OCI-LY7 (cell line): ENCODE data around the gene APLP1. TPM values are rescaled to one million over a fixed set of nuclear protein-coding genes. Genes with fewer than 3 reads are reported as not detected.

ENCODE experiments used
- BruUV-seq: library from RNA; stranded (reverse); fragments of 400-500 nt; replicated peaks from 2 replicates; lab custom pipeline; 2021; lab: Mats Ljungman, UMichigan
- CTCF ChIA-PET: fragments of 300-600 bp; sonication (Branson Sonifier 250); formaldehyde crosslinking; loops from one replicate; lab custom pipeline; 2022; ENCODE audit warnings: antibody characterized with exemption; ENCODE audit not compliant: unreplicated experiment; lab: Charles Lee
- POLR2A ChIA-PET: fragments of 300-600 bp; sonication (Branson Sonifier 250); formaldehyde crosslinking; loops from one replicate; lab custom pipeline; 2022; ENCODE audit warnings: antibody characterized with exemption; lab: Charles Lee
- DNase-seq: peaks from one replicate; pipeline ENCODE4 v3.0.0-alpha.2; 2015; ENCODE audit warnings: low spot score
- H2AFZ ChIP-seq: fragments of 200-600 bp; sonication (generic), shearing (Covaris generic); 2 replicates; pipeline ENCODE4 v1.6.1; 2014; ENCODE audit warnings: mild to moderate bottlenecking, antibody characterized with exemption, low read length, moderate library complexity
- H3K27ac ChIP-seq: fragments of 200-600 bp; sonication (generic); 2 replicates; pipeline ENCODE4 v1.5.1; 2014; ENCODE audit warnings: mixed run types, low read depth, mild to moderate bottlenecking, moderate library complexity, low read length, inconsistent platforms; ENCODE audit not compliant: poor library complexity, severe bottlenecking
- H3K36me3 ChIP-seq: fragments of 200-600 bp; sonication (generic); 2 replicates; pipeline ENCODE4 v1.6.1; 2014; ENCODE audit warnings: mild to moderate bottlenecking, antibody characterized with exemption, low read length, moderate library complexity, mixed read lengths; ENCODE audit not compliant: insufficient read depth
- H3K4me1 ChIP-seq: fragments of 200-600 bp; sonication (generic); 2 replicates; pipeline ENCODE4 v1.5.1; 2014; ENCODE audit warnings: mild to moderate bottlenecking, low read length; ENCODE audit not compliant: insufficient read depth, poor library complexity, severe bottlenecking
- H3K4me2 ChIP-seq: fragments of 200-600 bp; sonication (generic); 2 replicates; pipeline ENCODE4 v1.6.1; 2014; ENCODE audit warnings: mild to moderate bottlenecking, low read length
- H3K4me3 ChIP-seq: fragments of 200-600 bp; sonication (generic); 2 replicates; pipeline ENCODE4 v1.5.1; 2014; ENCODE audit warnings: mild to moderate bottlenecking, low read depth, low read length; ENCODE audit not compliant: poor library complexity, severe bottlenecking
- H3K79me2 ChIP-seq: fragments of 200-600 bp; sonication (generic); 2 replicates; pipeline ENCODE4 v1.6.1; 2016; ENCODE audit warnings: low read depth, mild to moderate bottlenecking, low read length, moderate library complexity, mixed read lengths; ENCODE audit not compliant: insufficient read depth
- H3K9me2 ChIP-seq: fragments of 200-600 bp; sonication (generic); 2 replicates; pipeline ENCODE4 v1.6.1; 2016; ENCODE audit warnings: mild to moderate bottlenecking, low read length, mixed read lengths; ENCODE audit not compliant: insufficient read depth
- H3K9me3 ChIP-seq: fragments of 200-600 bp; sonication (generic); 2 replicates; pipeline ENCODE4 v1.6.1; 2014; ENCODE audit warnings: mild to moderate bottlenecking, mixed run types, low read length, mixed read lengths
- H4K20me1 ChIP-seq: fragments of 200-600 bp; sonication (generic); 2 replicates; pipeline ENCODE4 v1.6.1; 2014; ENCODE audit warnings: mild to moderate bottlenecking, antibody characterized with exemption, low read length, moderate library complexity, mixed read lengths; ENCODE audit not compliant: insufficient read depth
- CTCF ChIP-seq: fragments of 200-600 bp; sonication (generic); conservative IDR thresholded peaks from 2 replicates; pipeline ENCODE4 v1.5.1; 2014; ENCODE audit warnings: mild to moderate bottlenecking, antibody characterized with exemption, low read length, moderate library complexity, mixed read lengths
- EZH2phosphoT487 ChIP-seq: fragments of 200-600 bp; sonication (generic); IDR thresholded peaks from 2 replicates; pipeline ENCODE4 v1.6.1; 2018; ENCODE audit warnings: low read depth, borderline replicate concordance, mild to moderate bottlenecking, mixed run types, antibody characterized with exemption, low read length, moderate library complexity, mixed read lengths
- intact Hi-C: fragments of 100-400 bp; cut with micrococcal nuclease; formaldehyde crosslinking; loops from one replicate; pipeline ENCODE4 v1.10.0; 2022; ENCODE audit not compliant: unreplicated experiment
- total RNA-seq, 2 experiments: library from RNA; depleted of rRNA in 1 of 2; stranded (reverse); fragments of >200 nt in 1 of 2; shearing (Covaris generic) in 1 of 2; gene quantifications; 2 replicates each; pipeline ENCODE4 v1.2.3, GENCODE V29; 2014 to 2022

Gene APLP1
- total RNA-seq, 2 experiments from 2014 or later = 0.13 to 1.2 TPM

GRCh38 chr19:35911173-35911572 lies 42.8 kb downstream of the APLP1 start:
- Histone ChIP-seq H3K36me3 (no peaks in the 10 kb centered on the region), H3K27ac (no peak overlapping the region), H3K4me2 (no peak overlapping the region), H3K4me3 (no peak overlapping the region), H3K4me1 (peaks cover 36% of the 10 kb centered on the region), H4K20me1 (no peaks in the 10 kb centered on the region), H3K79me2 (no peaks in the 10 kb centered on the region), H2AFZ (no peak overlapping the region), H3K9me2 (no peaks in the 10 kb centered on the region), H3K9me3 (no peaks in the 10 kb centered on the region)
- ChIA-PET CTCF (no interaction called here), POLR2A (no interaction called here)
- BruUV-seq = no TSS peak
- TF ChIP-seq CTCF = peak; percentile 65
- no peak for TF ChIP-seq EZH2phosphoT487
- intact Hi-C loops = no loop called here
- no peak for DNase-seq

DNA sequence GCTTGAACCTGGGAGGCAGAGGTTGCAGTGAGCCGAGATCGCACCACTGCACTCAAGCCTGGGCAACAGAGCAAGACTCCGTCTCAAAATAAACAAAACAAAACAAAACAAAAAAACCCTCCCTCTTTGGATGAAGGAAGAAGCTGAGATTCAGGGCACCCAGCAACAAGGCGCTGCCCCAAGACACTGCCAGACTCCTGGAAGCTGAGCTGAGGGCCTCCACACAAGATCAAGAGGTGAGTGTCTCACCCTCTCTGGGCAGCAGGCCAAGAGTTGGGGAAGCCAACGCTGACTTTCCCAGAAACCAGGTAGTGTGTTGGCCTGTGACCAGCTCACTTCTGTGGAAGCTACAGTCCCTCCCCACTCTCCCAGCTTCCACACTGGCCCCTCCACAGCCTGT lies 43.4 kb downstream of the APLP1 start:
- no peak overlapping the region for H3K4me2 ChIP-seq
- no peak for TF ChIP-seq EZH2phosphoT487
- no peak for TF ChIP-seq CTCF
- no peaks in the 10 kb centered on the region for H3K9me2 ChIP-seq
- DNase-seq = no peak
- intact Hi-C loops = no loop called here
- H3K4me3 ChIP-seq = no peak overlapping the region
- H3K36me3 ChIP-seq = no peaks in the 10 kb centered on the region
- no peak overlapping the region for H2AFZ ChIP-seq
- no peaks in the 10 kb centered on the region for H4K20me1 ChIP-seq
- H3K27ac ChIP-seq = no peak overlapping the region
- no TSS peak for BruUV-seq
- no peaks in the 10 kb centered on the region for H3K79me2 ChIP-seq
- peaks cover 36% of the 10 kb centered on the region for H3K4me1 ChIP-seq
- CTCF ChIA-PET = no interaction called here
- POLR2A ChIA-PET = no interaction called here
- H3K9me3 ChIP-seq = no peaks in the 10 kb centered on the region

GRCh38 chr19:35913589-35913988 lies 45.2 kb downstream of the APLP1 start:
- no TSS peak for BruUV-seq
- H3K4me3 ChIP-seq = no peak overlapping the region
- peak; percentile 15 for DNase-seq
- H2AFZ ChIP-seq = peak overlapping the region; percentile 48; the same call in 1 of the 2 replicates
- POLR2A ChIA-PET = interaction anchor here (0.7 to 0.9 kb wide), 2 partner anchors 10 to 382 kb away, joined by 3 to 4 read pairs; no protein-coding TSS in a partner anchor
- TF ChIP-seq EZH2phosphoT487 = no peak
- TF ChIP-seq CTCF = no peak
- H3K79me2 ChIP-seq = no peaks in the 10 kb centered on the region
- peaks cover 29% of the 10 kb centered on the region for H3K4me1 ChIP-seq
- no peaks in the 10 kb centered on the region for H3K36me3 ChIP-seq
- no peaks in the 10 kb centered on the region for H3K9me3 ChIP-seq
- intact Hi-C loops = no loop called here
- no peaks in the 10 kb centered on the region for H4K20me1 ChIP-seq
- no peaks in the 10 kb centered on the region for H3K9me2 ChIP-seq
- CTCF ChIA-PET = no interaction called here
- 0 out of 2 replicates have a peak overlapping the region, but pooled peaks have one; percentile 22 for H3K4me2 ChIP-seq
- no peak overlapping the region for H3K27ac ChIP-seq
